RWPE2 (cell line): Measurements from ENCODE around the gene BRMS1.

Experiments used
- ATAC-seq: fragments of 200-7000 bp; cut with Tn5 transposase; 3 replicates; pipeline ENCODE4 v1.9.1; 2021; ENCODE audit warnings: low read depth
- DNase-seq: peaks from one replicate; pipeline ENCODE4 v3.0.0-alpha.2; 2020; ENCODE audit warnings: low spot score
- H3K27ac ChIP-seq: fragments of 450-650 bp; 2 replicates; pipeline ENCODE4 v1.5.1; 2017; ENCODE audit warnings: mild to moderate bottlenecking; ENCODE audit not compliant: poor library complexity, severe bottlenecking
- H3K27me3 ChIP-seq: fragments of 250-450 bp; sonication (Bioruptor Pico); 2 replicates; pipeline ENCODE4 v1.5.1; 2021; ENCODE audit warnings: mild to moderate bottlenecking, moderate library complexity; ENCODE audit not compliant: insufficient read depth, poor library complexity, severe bottlenecking
- H3K36me3 ChIP-seq: fragments of 250-450 bp; sonication (Bioruptor Pico); 2 replicates; pipeline ENCODE4 v1.5.1; 2020; ENCODE audit warnings: low read depth, mild to moderate bottlenecking, moderate library complexity
- H3K4me1 ChIP-seq: fragments of 250-450 bp; sonication (Bioruptor Pico); 2 replicates; pipeline ENCODE4 v1.5.1; 2021; ENCODE audit warnings: mild to moderate bottlenecking, moderate library complexity; ENCODE audit not compliant: insufficient read depth, poor library complexity, severe bottlenecking
- H3K4me3 ChIP-seq: fragments of 250-450 bp; sonication (Bioruptor Pico); 2 replicates; pipeline ENCODE4 v1.5.1; 2021; ENCODE audit warnings: mild to moderate bottlenecking, moderate library complexity; ENCODE audit not compliant: severe bottlenecking
- H3K9me3 ChIP-seq: fragments of 250-450 bp; sonication (Bioruptor Pico); 2 replicates; pipeline ENCODE4 v1.5.1; 2021; ENCODE audit warnings: mild to moderate bottlenecking, moderate library complexity; ENCODE audit not compliant: severe bottlenecking
- TF ChIP-seq, protein P1 (sequence below): fragments of 450-650 bp; IDR thresholded peaks from one replicate; pipeline ENCODE4 v1.5.1; 2017; ENCODE audit warnings: mild to moderate bottlenecking, moderate library complexity; ENCODE audit not compliant: poor library complexity, severe bottlenecking

Gene BRMS1

DNA sequence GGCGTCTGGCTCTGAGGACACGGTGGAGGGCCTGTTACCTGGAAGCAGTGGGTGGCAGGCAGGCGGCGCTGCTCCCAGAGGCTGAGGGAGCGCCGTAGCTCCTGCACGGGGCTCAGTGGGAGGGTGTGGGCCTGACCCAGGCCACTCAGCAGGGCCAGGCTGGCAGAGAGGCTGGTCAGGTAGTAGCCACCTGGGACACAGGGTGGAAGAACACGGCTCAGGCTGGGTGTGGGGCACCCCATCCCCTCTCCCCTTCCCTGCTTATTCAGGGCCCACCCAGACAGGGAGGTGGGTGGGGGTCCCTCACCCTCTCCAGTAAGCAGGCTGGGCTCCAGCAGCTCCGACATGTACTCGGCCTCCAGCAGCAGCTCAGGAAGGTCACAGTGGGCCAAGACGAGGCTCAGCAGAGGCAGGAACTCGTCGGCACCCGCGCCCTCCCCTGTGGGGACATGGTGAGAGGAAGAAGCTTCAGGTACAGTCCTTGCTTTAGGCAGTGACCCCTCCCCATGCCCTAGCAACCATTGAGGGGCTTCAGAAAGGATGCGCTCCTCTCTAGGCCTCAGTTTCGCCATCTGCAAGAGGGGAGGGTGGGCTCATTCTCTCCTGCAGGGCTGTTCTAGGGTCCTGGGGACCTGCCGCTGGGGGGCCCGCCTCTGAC lies 11.6 kb downstream of the BRMS1 start:
- H3K27ac ChIP-seq: no peak overlapping the region
- H3K4me1 ChIP-seq: peaks cover 29% of the 10 kb centered on the region
- DNase-seq (peak; percentile 59), ATAC-seq (no peak)
- no peaks in the 10 kb centered on the region for H3K9me3 ChIP-seq
- H3K27me3 ChIP-seq: no peaks in the 10 kb centered on the region
- no peak overlapping the region for H3K4me3 ChIP-seq
- TF ChIP-seq, protein P1, sequence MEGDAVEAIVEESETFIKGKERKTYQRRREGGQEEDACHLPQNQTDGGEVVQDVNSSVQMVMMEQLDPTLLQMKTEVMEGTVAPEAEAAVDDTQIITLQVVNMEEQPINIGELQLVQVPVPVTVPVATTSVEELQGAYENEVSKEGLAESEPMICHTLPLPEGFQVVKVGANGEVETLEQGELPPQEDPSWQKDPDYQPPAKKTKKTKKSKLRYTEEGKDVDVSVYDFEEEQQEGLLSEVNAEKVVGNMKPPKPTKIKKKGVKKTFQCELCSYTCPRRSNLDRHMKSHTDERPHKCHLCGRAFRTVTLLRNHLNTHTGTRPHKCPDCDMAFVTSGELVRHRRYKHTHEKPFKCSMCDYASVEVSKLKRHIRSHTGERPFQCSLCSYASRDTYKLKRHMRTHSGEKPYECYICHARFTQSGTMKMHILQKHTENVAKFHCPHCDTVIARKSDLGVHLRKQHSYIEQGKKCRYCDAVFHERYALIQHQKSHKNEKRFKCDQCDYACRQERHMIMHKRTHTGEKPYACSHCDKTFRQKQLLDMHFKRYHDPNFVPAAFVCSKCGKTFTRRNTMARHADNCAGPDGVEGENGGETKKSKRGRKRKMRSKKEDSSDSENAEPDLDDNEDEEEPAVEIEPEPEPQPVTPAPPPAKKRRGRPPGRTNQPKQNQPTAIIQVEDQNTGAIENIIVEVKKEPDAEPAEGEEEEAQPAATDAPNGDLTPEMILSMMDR: no peak
- H3K36me3 ChIP-seq: peaks cover 43% of the 10 kb centered on the region

DNA sequence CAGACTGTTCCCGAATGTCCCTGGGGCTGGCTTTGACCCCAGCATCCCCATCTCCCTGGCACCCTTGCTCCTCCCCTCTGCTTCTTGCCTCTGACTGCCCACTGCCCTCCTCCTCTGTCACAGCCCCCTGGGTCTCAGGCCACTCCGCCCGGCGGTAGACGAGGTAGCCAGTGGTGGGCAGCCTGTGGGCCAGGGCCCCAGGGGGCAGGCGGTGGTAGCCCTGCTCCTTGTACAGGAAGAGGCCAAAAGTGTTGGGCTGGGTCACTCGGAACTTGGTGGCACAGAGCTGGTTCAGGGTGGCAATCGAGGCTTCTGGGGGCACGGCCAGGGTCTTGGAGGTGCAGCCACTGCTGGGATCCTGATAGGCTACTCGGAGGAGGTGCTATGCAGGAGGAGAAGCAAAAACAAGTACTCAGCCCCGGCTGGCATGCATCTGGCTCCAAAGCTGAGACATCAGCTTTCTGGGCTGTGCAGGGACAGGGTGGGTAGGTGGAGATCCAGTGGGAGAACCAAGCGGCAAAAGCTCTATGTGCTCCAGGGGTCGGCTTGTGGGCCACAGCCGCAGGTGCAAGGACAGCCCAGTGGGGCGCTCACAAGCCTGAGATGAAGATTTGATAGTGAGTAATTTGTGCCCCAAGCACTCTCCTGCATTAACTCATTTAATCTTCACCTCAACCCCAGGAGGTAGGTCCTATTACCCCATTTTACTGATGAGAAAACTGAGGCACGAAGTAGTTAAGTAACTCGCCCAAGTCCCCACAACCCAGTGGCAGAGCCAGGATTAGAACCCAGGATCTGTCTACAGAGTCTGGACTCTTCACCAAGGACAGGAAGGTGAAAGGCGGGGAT lies 12.3 kb downstream of the BRMS1 start:
- Histone ChIP-seq H3K27me3 (no peaks in the 10 kb centered on the region), H3K4me3 (no peak overlapping the region), H3K36me3 (peaks cover 42% of the 10 kb centered on the region), H3K27ac (no peak overlapping the region), H3K4me1 (peaks cover 30% of the 10 kb centered on the region), H3K9me3 (no peaks in the 10 kb centered on the region)
- TF ChIP-seq, protein P1: no peak
- ATAC-seq: no peak
- peak; percentile 36 for DNase-seq

DNA sequence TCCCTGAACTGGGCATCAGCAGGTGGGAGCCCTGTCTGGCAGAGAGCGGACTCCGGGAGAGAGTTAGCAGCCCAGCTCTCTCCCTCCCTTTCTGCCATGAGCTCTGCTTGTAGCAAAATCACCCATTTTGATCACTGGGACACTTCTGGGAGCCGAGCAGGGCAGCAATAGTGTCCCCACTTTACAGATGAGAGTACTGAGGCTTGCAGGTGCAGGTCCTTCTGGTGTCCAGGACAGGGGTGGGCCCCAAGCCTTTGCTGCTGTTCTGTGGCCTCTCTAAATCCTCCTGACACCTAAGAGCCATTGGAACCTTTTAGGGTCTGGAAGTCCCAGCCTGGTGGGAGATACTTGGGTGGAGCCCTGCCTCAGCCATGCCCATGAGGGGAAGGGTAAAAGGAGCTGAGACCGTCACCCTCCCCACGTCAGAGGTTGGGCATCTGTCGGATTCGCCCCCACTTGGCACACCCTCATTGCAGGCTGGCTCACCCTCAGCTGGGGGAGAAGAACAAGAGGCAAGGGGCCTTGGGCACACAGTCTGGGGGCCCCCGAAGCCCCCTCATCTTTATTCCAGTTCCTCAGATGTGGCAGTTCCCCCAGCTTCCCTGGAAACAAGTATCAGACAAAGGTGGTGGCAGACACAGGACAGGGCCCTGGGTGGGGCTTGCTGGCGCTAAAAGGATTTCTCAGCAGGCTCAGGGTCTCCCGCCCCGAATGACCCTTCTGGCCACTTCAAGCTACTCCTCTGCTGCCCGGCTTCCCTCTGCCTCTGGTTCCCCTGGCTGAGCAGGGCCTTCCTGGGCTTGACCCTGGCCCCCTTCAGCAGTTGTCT lies 13.1 kb downstream of the BRMS1 start:
- DNase-seq (peak; percentile 42), ATAC-seq (no peak)
- H3K27me3 ChIP-seq: no peaks in the 10 kb centered on the region
- no peaks in the 10 kb centered on the region for H3K9me3 ChIP-seq
- TF ChIP-seq, protein P1: no peak
- H3K27ac ChIP-seq: no peak overlapping the region
- peaks cover 30% of the 10 kb centered on the region for H3K4me1 ChIP-seq
- H3K36me3 ChIP-seq: peaks cover 37% of the 10 kb centered on the region
- H3K4me3 ChIP-seq: no peak overlapping the region

DNA sequence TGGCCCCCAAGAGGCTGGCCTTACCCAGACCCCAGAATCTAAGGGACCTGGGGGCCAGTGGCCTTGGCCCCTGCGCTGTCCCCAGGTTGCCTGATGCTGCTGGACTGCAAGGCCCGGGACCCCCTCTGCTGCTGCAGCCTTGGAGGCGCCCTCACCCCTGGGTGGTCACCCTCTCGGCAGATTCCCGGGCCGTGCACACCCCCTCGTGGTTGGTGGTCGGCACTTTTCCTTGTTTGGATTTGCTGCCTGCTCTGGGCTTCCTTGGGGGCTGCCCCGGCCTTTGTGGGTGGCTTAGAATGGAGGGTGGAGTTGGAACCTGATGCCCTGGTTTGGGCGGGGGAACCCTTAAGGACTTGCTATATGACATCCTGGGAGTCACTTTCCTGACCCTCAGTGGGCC lies 14.0 kb downstream of the BRMS1 start:
- no peak for DNase-seq
- Histone ChIP-seq H3K4me3 (no peak overlapping the region), H3K36me3 (peaks cover 37% of the 10 kb centered on the region), H3K4me1 (peaks cover 31% of the 10 kb centered on the region), H3K9me3 (no peaks in the 10 kb centered on the region), H3K27ac (no peak overlapping the region), H3K27me3 (no peaks in the 10 kb centered on the region)
- no peak for ATAC-seq
- TF ChIP-seq, protein P1: no peak
